ENCODE data around the gene AGMO. TPM values are rescaled to one million over a fixed set of nuclear protein-coding genes. Genes with fewer than 3 reads are reported as not detected.

AGMO gene
- total RNA-seq, 1 donor: not detected

- DNase-seq (ENCODE audit: low read depth): no peak
- H3K4me3 ChIP-seq (ENCODE audit: low read depth, low read length): no peak overlapping the region
- no peak for TF ChIP-seq CTCF (IDR thresholded peaks at IDR 0.05; ENCODE audit: insufficient read depth, low read depth, low read length)
Observed at GRCh38 chr7:15457990-15458955, 103.5 kb downstream of the AGMO start.

- H3K4me3 ChIP-seq (ENCODE audit: low read depth, low read length): no peak overlapping the region
- TF ChIP-seq CTCF (IDR thresholded peaks at IDR 0.05; ENCODE audit: insufficient read depth, low read depth, low read length): no peak
- DNase-seq (ENCODE audit: low read depth): no peak
Observed at GRCh38 chr7:15452670-15453069, 109.1 kb downstream of the AGMO start.

- DNase-seq (ENCODE audit: low read depth): no peak
- TF ChIP-seq CTCF (IDR thresholded peaks at IDR 0.05; ENCODE audit: insufficient read depth, low read depth, low read length): no peak
- no peak overlapping the region for H3K4me3 ChIP-seq (ENCODE audit: low read depth, low read length)
Observed at GRCh38 chr7:15446722-15447121, 115.1 kb downstream of the AGMO start.

GRCh38 chr7:15446280-15446679, 115.5 kb downstream of the AGMO start:
- DNase-seq (ENCODE audit: low read depth): no peak
- H3K4me3 ChIP-seq (ENCODE audit: low read depth, low read length): no peak overlapping the region
- TF ChIP-seq CTCF (IDR thresholded peaks at IDR 0.05; ENCODE audit: insufficient read depth, low read depth, low read length): no peak

- DNase-seq (ENCODE audit: low read depth): no peak
- no peak for TF ChIP-seq CTCF (IDR thresholded peaks at IDR 0.05; ENCODE audit: insufficient read depth, low read depth, low read length)
- H3K4me3 ChIP-seq (ENCODE audit: low read depth, low read length): no peak overlapping the region
Observed at GRCh38 chr7:15441915-15442314, 119.9 kb downstream of the AGMO start.

GRCh38 chr7:15440482-15440881, 121.3 kb downstream of the AGMO start:
- H3K4me3 ChIP-seq (ENCODE audit: low read depth, low read length): no peak overlapping the region
- DNase-seq (ENCODE audit: low read depth): no peak
- no peak for TF ChIP-seq CTCF (IDR thresholded peaks at IDR 0.05; ENCODE audit: insufficient read depth, low read depth, low read length)
